SK-N-MC (cell line): ENCODE measurements around the gene TYR.

ENCODE experiments used
- EZH2 ChIP-seq: fragments of 200-600 bp; sonication (generic); IDR thresholded peaks from one replicate; pipeline ENCODE4 v1.6.1; 2017; ENCODE audit warnings: antibody characterized with exemption
- FOXP2 ChIP-seq: optimal IDR thresholded peaks from 2 replicates; pipeline ENCODE3; 2011; ENCODE audit warnings: mild to moderate bottlenecking, moderate library complexity; ENCODE audit not compliant: insufficient read depth; ENCODE audit errors: extremely low read length, control extremely low read depth
- POLR2AphosphoS5 ChIP-seq: IDR thresholded peaks from 2 replicates; pipeline ENCODE4 v1.6.1; 2012; ENCODE audit warnings: mild to moderate bottlenecking, low read depth, low read length, borderline replicate concordance

GRCh38 chr11:89163686-89164085 lies 14.0 kb upstream of the TYR start:
- TF ChIP-seq POLR2AphosphoS5 = no peak
- TF ChIP-seq EZH2 = no peak
- no peak for TF ChIP-seq FOXP2
